Iris pigment epithelial cell (primary cell): ENCODE data around the gene PTRHD1.

Experiments
- DNase-seq: peaks from one replicate; pipeline ENCODE4 v3.0.0-alpha.2; 2011; ENCODE audit warnings: low read depth

Gene PTRHD1, protein sequence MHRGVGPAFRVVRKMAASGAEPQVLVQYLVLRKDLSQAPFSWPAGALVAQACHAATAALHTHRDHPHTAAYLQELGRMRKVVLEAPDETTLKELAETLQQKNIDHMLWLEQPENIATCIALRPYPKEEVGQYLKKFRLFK

DNA sequence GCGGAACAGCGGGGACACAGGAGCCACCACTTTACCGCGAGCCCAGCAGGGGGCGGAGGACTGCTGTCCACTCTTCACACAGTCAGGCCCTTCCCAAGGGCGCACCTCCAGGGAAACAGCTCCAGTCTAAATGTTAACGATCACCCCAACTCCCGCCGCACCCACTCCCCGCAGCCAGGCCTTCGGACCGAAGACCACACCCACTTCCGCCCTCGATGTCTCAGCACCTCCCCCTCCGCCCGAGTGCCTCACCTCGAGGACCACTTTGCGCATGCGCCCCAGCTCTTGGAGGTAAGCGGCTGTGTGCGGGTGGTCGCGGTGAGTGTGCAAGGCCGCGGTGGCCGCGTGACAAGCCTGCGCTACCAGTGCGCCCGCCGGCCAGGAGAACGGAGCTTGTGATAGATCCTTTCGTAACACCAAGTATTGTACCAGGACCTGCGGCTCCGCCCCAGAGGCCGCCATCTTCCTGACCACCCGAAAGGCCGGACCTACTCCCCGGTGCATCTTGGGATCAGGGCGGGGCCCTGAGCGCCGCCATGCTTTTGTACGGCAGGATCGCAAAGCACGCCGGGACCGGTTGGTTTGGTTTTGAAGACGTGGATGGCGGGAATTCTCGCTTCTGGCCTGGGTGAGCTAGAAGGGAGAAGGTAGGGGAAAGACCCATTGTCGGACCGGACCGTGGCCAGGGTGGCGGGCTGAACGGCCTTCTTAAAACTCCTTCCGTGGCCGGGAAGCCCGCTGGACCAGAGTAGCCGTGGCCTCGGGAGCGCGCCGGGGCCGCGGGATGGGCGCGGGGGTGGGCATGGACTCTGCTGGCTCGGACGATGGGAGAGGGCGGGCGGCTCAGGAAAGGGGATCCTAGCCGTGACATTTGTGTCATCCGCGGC lies at the start of gene PTRHD1, which contains the start of gene CENPO:
PTRHD1 (minus strand) TSS at position 518 of the 887 bp plus-strand sequence; CDS start at position 504, 14 bp downstream.
CENPO (plus strand) TSS at position 552 of the 887 bp plus-strand sequence. CDS start 495 bp downstream, outside the sequence.
- peak; percentile 98 for DNase-seq

DNA sequence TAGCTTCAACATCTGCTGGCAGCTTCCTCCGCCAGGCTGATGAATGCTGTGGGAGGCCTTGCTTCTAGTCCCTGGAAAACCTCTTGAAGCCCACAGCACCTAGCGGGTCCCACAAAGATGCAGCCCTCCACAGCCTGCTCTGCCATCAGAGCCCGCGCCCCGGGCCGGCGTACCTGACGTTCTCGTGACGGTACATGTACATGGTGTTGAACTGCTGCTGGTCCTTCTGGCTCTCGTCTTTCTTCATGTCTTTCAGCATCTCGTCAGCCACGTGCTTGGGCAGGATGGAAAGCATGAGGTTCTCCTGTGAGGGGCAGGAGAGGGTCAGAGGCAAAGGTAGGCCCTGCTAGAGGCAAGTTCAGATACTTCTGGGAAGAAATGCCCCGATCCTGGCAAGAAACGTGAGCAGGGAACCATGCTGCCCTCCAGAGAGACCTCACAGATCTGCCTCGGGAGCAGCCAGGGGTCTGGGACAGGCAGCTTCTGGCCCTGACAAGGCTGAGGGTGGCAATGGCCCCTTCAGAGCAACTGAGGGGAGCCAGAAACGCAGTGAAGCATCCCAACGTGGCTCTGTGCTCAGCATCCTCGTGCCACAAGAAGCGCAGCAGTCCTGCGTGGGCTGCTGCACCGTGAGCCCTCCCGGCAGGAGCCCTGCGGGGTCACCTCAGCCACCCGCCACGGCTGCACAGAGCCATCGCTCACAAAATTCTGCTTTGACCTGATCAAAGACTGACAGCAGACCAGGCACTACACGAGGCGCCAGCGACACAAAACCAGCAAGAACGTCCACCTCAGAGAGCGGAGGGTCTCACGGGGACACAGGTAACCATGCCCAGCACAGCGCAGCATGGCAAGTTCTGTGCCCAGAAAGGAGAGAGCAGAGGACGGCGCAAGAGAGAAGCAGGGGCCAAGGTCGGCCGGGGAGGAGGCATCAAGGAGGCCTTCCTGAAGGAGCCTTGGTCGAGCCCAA lies 49.2 kb upstream of the PTRHD1 start:
- DNase-seq: no peak

DNA sequence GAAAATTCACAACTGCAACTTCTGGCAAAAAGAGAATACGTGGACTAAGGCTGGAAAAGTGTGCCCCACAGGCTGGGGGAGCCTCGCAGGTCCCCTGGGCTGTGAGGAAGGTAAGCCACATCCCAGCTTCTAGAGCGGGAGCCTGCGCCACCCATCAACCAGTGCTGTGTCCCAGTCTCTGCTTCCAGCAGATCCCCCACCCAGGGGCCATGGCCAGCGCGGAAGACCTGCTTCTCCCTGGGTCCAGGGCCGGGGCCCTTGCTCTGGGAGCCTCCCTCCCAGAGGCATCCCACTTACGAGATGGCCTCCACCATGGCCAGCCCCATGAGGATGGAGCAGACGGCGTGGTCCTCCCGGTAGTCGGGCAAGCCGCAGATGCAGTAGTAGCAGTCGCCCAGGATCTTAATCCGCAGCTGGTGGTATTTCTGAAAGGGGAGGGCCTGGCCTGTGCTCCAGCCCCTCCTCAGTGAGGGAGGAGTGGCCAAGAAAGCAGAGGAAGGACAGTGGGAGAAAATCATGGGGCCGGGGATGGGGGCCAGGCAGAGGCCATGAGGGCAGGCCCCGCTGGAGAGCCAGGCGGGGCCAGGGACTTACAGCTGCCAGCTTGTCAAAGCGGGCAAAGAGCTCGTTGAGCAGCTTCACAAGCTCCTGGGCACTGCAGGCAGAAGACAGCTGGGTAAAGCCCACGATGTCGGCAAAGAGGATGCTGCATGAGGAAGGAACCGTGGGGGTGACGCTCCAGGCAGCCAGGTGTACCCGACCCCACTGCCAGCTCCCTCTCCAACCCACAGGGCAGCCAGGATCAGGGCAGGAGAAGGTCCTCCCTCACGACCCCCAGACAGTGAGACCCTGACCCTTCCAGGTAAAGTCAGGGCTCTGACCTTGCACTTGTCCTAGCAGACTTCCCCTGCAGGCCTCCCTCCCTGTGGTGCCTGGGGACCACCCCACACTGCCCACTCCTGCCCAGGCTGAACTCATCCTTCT lies 48.1 kb upstream of the PTRHD1 start:
- no peak for DNase-seq

DNA sequence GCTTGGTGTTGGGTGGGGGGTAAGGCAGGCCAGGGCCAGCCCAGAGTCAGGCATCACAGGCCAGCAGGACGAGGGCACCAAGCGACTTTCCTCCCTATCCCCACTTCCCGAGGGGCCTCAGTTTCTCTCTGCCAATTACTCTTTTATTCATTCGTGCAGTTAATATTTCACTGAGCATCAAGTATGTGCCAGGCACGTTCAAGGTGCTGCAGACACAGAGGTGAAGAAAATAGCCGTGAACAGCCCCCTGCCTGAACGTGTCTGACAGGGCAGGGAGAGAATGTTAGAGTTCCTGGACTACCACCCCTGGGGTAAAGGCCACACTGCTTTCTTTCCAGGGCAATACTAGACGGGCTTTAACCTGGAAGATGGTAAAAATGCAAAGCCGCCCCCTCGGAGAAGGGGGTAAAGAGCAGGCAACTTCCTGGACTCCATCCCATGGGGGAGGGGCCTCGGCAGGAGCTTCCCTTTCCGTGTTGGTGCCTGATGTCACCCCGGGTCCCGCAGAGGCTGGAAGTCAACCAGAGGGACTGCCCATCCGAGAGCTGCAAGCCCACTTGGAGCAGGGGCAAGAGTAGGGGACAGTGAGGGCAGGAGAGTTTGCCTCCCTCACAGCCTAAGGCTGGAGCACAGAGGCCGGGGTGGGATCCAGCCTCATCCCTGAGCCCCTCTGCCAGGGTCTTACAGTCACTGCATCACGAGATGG lies 47.1 kb upstream of the PTRHD1 start:
- no peak for DNase-seq

DNA sequence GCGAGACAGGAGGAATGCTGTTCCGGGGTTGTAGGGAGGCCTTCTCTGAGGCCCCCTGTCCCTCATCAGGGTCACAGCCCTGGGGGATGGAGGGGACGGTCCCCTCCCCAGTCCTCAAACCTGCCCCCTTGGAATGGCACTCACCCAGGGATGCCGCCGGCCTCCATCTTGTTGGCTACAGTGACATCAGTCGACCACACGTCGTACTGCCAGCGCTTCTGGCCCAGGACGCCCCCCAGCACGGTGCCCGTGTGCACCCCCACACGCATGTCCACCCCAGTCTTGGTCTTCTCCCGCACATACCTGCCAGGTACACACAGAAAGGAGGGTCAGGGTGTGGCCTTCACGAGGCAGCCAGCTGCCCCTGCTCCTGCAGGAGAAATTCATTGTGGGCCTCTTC lies 46.5 kb upstream of the PTRHD1 start:
- no peak for DNase-seq

DNA sequence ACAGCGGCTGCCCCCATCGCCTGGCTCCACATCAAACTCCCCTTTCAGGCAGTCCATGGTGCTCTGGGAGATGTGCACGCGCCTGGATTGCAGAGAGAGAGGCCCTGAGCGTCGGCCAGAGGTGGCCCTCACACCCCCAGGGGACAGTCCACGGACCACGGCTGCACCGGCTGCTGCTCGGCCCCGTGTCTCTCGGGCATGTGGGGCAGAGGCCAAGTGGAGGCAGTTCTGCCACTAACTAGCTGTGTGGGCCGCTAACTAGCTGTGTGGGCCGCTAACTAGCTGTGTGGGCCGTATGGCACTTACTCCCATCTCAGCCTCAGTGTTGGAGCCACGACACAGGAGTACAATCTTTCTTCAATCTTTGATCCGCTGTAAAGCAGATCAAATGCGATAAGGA lies 45.4 kb upstream of the PTRHD1 start:
- DNase-seq: no peak

DNA sequence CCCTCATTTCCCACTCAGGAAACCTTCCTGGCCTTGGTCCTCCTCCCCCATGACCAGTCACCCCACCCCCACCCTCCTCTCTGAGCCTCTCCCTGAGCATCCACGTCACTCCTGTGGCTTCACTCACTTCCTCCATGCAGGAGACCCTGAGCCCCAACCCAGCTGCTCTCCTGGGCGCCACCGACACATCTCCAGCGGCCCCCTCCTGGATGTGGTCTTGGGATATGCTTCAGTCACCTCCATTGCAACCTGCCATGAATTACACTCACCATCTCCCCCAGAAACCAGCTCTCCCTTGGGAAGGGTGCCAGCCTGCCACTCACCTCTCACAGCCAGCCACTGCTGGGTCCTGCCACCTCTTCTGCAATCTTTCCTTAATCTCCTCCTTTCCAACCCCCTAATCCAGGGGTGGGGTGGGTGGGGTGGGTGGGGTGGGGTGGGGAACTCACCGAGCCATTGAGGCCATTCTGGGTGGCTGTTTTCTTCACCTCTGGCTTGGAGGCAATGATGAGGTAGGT lies 44.9 kb upstream of the PTRHD1 start:
- no peak for DNase-seq

DNA sequence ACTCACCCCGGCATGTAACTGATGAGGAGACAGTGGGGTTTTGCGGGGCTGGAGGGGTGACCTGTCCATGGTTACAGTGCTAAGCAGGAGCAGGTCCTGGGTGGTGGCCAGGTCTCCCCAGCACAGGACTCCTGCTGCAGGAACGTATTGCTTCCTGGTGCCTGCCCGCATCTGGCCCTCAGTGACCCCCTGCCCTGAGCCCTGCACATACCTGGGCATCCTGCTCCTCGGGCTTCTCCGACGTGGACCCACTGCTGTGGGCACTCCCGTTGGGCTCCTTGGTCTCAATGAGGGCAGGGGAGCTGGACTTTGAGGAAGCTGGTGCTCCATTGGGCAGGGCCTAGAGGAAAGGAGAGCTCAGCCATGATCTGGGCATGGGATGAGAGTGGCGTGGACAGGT lies 43.5 kb upstream of the PTRHD1 start:
- DNase-seq: no peak

DNA sequence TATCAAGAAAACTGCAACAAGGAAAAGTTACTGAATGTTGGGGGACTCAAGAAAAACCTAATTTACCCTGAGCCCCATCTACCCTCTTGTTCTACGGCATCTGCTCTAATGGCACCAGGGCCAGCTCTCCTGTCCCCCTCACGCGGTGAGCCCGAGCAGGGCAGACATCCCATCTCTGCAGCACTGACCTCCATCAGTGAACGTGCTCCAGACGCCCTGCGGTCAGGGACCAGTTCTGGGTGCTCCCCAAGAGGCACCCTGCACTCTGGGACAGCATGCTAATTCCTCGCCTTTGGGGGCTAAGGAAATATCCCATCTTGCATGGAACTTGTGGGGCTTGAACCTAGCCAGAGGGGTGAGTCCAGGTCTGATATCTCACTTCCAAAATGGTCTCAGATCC lies 43.0 kb upstream of the PTRHD1 start:
- no peak for DNase-seq

DNA sequence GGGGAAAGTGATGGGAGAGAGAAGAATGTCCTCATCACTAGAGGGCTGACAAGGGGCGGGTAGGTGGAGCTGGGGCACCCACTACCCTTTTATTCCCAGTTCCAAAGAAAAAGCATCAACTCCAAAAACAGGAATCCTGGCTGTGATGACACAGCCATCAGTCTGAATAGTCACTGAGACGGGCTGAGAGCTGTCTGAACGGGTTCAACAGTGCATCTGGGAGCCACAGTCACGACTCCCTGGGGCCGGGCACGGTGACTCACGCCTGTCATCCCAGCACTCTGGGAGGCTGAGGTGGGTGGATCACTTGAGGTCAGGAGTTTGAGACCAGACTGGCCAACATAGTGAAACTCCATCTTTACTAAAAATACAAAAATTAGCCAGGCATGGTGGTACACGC lies 42.2 kb upstream of the PTRHD1 start:
- DNase-seq: peak; percentile 65

DNA sequence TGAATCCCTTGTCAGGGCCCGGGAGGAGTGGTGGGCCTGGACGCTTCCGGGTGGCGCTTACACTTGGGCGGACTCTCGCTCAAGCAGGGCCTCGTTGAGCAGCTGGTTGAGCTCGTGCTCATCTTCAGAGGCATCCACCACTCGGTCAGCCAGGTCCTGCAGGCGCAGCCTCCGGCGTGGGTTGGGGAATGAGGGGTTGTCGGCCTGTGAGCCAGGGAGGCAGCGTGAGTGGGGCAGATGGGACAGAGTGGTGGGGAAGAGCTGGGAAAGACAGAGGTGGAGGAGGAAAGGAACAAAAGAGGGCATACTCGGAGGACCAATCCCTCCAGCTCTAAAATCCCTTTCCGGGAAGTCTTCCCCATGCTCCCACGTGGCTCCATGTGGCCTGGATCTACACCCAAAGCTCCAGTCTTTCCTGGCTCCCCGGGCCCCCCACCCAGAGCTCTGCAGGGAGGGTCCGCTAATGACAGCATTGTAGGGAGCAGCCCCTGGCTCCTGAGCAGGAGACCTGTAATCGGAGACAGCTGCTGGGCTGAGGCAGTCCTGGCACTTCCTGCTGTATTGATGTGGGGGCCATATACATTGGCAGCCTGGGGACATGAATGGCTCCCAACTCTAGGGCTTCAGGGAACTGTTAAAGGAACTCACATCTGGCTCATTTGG lies 41.7 kb upstream of the PTRHD1 start:
- no peak for DNase-seq

DNA sequence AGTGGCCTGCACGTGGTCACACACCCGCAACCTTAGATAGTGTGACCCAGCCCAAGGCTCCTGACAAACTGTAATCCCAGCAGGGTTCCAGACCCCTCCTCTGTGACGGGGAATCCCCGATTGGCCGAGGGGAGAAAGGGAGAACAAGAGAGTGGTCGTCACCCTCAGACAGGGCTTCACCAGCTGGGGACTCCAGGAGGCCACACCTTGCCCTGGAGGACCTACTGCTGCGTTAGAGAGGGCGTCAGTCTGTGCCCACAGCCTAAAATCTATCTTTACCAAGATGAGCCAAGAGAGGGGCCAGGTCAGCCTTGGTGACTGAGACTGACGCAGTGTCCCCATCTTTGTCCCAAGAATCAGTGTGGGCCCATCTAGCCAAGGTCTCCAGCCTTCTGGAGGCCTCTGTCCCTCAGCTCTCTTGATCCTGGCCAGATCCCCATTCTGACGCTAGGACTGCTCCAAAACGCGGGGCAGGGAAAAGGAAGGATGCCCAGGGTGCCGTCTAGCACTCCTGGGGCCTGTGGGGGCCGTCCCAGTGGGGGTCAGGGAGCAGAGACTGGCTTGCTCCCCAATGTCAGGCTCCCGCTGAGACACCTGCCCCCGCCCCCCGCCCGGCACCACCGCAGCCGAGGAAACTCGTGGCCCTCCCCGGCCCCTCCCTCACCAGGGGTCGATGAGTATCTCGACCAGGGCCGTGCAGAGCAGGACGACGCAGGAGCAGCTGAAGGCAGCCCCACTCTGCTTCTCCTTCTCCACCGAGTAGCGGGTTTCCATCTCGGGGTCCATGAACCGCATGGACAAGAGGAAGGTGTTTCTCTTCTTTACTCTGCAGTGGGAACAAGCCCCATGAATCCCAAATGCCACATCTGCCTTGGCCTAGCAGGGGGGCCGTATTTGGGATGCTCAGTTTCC lies 40.9 kb upstream of the PTRHD1 start:
- DNase-seq: no peak

DNA sequence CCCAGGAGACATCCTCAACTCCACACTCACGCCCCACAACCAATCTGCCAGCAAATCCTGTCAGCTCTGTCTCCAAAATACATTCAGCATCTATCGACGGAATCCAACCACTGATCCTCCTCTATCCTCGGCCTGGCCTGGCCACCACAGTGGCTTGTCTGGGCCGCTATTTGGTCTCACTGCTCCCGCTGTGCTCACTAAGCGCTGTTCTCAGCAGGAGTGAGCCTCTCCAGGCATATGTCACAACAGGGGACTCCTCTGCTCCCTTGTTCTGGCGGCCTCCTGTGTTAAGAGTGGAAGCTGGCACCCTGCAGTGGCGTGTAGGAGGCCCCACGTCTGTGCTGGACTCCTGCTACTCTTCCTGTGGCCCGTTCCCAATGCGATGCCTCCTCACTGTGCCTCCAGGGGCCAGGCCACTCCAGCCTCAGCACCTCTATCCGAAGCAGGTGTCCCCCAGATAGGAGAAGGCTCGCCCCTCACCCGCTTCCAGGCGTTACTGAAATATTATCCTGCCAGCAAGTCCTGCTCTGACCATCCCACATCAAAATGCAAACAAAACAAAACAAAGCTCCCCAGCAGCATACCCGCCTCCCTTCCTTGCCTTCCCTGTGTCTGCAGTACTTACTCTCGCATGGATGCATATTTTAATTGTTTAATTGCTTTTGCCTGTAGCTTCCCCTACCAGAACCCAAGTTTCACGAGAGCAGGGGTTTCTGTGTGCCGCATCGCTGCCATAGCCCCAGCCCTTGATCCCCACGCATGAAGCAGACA lies 39.9 kb upstream of the PTRHD1 start:
- DNase-seq: no peak

DNA sequence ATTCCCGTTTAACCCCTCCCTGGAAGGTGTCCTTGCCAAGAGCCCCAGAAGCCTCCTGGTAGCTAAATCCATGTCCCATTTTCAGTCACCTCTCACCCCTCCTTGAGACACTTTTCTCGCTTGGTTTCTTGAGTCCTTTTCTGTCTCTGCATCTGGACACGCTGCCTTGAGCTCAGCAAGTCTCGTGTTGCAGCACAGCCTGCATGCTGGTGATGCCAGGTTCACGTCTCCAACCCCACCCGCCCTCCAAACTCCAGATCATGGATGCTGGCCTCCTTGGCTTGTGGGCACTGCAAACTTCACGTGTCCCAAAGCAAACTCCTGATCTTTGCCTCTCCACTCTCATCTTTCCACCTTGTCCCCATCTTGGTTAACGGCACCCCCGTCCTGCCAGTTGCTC lies 39.3 kb upstream of the PTRHD1 start:
- DNase-seq: no peak

DNA sequence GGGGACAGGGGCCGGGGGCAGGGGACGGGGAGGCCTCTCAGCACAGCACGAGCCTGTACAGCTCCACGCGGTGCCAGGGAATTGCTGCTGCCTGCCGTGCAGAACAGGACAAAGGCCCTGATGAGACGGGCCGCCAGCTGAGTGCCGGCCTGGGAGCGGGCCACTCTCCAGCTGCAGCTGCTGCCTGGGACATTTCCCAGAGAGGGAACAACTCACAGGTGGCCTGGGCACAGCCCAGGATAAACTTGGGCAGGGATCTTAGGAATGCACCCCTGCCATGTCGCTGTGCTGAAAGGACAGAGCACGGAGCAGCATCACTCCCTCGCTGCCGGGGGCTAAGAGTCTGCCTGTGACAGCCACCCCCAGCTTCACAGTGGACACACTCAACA lies 38.9 kb upstream of the PTRHD1 start:
- DNase-seq: no peak

DNA sequence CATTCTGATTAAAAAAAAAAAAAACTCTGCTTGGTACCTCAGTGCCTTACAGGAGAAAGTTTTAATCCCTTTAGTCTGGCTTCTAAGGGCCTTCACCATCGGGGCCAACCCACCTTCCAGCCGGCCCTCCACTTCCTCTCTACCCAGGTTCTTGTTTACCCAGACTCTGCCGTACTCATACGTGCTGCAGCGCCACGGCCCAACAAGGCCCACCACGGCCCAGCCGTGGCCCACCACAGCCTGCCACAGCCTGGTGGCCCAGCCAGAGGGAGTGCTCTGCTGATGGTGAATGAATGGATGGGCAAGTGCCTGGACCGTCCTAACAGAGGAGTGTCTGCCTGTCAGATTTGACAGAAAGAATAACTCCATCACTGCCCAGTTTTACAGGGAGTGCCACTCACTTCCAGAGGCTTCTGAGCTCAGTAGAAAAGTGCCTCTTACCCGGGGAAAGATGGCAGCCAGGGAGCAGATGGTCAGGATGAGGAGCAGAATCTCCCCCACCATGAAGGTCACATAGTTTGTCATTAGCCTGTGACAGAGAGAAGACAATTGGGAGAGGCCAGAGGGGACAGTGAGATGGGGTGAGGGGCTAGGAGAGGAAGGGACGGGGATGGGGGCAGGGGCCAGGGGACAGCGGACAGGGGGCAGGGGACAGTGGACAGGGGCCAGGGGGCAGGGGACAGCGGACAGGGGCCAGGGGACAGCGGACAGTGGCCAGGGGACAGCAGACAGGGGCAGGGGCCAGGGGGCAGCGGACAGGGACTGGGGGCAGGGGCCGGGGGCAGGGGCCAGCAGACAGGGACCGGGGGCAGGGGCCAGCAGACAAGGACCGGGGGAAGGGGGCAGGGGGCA lies 38.3 kb upstream of the PTRHD1 start:
- DNase-seq: no peak

DNA sequence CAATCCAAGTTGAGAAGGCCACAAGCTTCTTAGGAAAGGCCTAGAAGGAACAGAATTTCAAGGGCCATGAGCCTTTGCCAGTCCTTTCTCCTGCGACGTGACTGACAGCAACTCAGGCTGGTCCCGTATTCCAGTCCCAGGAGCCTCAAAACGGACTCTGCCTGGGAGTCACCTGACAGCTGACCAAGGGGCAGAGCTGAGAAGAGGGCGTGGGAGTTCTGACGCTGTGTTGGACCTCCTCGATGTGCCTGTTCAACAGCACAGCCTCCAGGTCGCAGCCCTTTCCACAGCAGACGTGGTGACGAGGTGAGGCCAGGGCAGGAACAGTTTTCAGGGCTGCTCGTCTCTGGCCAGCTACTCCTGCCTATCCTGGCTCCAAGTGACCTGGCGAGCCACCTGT lies 37.6 kb upstream of the PTRHD1 start:
- DNase-seq: no peak
